HepG2 (cell line): ENCODE data around the gene COL9A2. TPM values are rescaled to one million over a fixed set of nuclear protein-coding genes. Genes with fewer than 3 reads are reported as not detected.

Source experiments
- BCL3 ChIP-seq: sonication (generic); formaldehyde crosslinking; IDR thresholded peaks from 2 replicates; pipeline ENCODE4 v1.5.1; 2020; ENCODE audit warnings: mild to moderate bottlenecking, missing genetic modification reagents, moderate library complexity
- BRF2 ChIP-seq: sonication (generic); formaldehyde crosslinking; IDR thresholded peaks from 2 replicates; pipeline ENCODE4 v1.8.1; 2022; ENCODE audit warnings: mild to moderate bottlenecking, missing genetic modification reagents
- EED ChIP-seq: sonication (generic); formaldehyde crosslinking; IDR thresholded peaks from 2 replicates; pipeline ENCODE4 v1.5.0; 2020; ENCODE audit warnings: mild to moderate bottlenecking, missing genetic modification reagents
- FOXO1 ChIP-seq: sonication (generic); formaldehyde crosslinking; IDR thresholded peaks from 2 replicates; pipeline ENCODE4 v1.4.0; 2020; ENCODE audit warnings: missing genetic modification reagents
- HDAC1 ChIP-seq: sonication (generic); formaldehyde crosslinking; IDR thresholded peaks from 2 replicates; pipeline ENCODE4 v1.5.1; 2020; ENCODE audit warnings: mild to moderate bottlenecking, missing genetic modification reagents
- NBN ChIP-seq: fragments of 450-650 bp; conservative IDR thresholded peaks from 2 replicates; pipeline ENCODE4 v1.6.1; 2017
- PHB2 ChIP-seq: fragments of 450-650 bp; IDR thresholded peaks from 2 replicates; pipeline ENCODE4 v1.6.1; 2018; ENCODE audit not compliant: partially characterized antibody
- REL ChIP-seq: sonication (generic); formaldehyde crosslinking; conservative IDR thresholded peaks from 2 replicates; pipeline ENCODE4 v1.8.0; 2022; ENCODE audit warnings: mild to moderate bottlenecking, missing genetic modification reagents, moderate library complexity
- RXRA ChIP-seq: sonication (generic); formaldehyde crosslinking; IDR thresholded peaks from 2 replicates; pipeline ENCODE4 v1.5.1; 2020; ENCODE audit warnings: missing genetic modification reagents
- SOX13 ChIP-seq, 3 experiments: fragments of 450-650 bp in 1 of 3; sonication (generic) in 1 of 3; formaldehyde crosslinking in 1 of 3; IDR thresholded peaks in 2 of 3; conservative IDR thresholded peaks in 1 of 3; 2 replicates each; pipeline versions ENCODE4 v1.5.0 to v1.6.1; 2016 to 2020; ENCODE audit warnings: antibody characterized with exemption in 1 of 3, mild to moderate bottlenecking in 1 of 3, missing compliant biosample characterization in 1 of 3, missing genetic modification reagents in 1 of 3, moderate library complexity in 1 of 3
- SOX5 ChIP-seq: IDR thresholded peaks from 2 replicates; pipeline ENCODE4 v1.6.1; 2016; ENCODE audit warnings: borderline replicate concordance
- SP5 ChIP-seq: IDR thresholded peaks from 2 replicates; pipeline ENCODE4 v1.6.1; 2016; ENCODE audit warnings: low read depth, borderline replicate concordance
- SRSF4 ChIP-seq: fragments of 200-400 bp; formaldehyde crosslinking; IDR thresholded peaks from one replicate; pipeline ENCODE4 v1.6.1; 2018; ENCODE audit warnings: mild to moderate bottlenecking, low read depth, low read length, moderate library complexity; ENCODE audit not compliant: poor library complexity, severe bottlenecking
- TCF7 ChIP-seq: sonication (generic); IDR thresholded peaks from 2 replicates; pipeline ENCODE4 v1.6.1; 2016; ENCODE audit warnings: antibody characterized with exemption, low read depth
- UBTF ChIP-seq: sonication (generic); formaldehyde crosslinking; IDR thresholded peaks from 2 replicates; pipeline ENCODE4 v1.4.0; 2020; ENCODE audit warnings: mild to moderate bottlenecking, missing genetic modification reagents
- WIZ ChIP-seq: sonication (generic); formaldehyde crosslinking; IDR thresholded peaks from 2 replicates; pipeline ENCODE4 v1.5.1; 2020; ENCODE audit warnings: mild to moderate bottlenecking, missing genetic modification reagents
- ZFP91 ChIP-seq: sonication (generic); formaldehyde crosslinking; IDR thresholded peaks from 2 replicates; pipeline ENCODE4 v1.9.0; 2022; ENCODE audit warnings: missing genetic modification reagents, mild to moderate bottlenecking, borderline replicate concordance
- ZFX ChIP-seq: sonication (generic); formaldehyde crosslinking; IDR thresholded peaks from 2 replicates; pipeline ENCODE4 v1.4.0; 2020; ENCODE audit warnings: mild to moderate bottlenecking, low read depth, missing genetic modification reagents, moderate library complexity
- ZNF562 ChIP-seq: sonication (generic); formaldehyde crosslinking; IDR thresholded peaks from 2 replicates; pipeline ENCODE4 v1.8.0; 2022; ENCODE audit warnings: missing genetic modification reagents, borderline replicate concordance
- ZNF564 ChIP-seq: sonication (generic); formaldehyde crosslinking; IDR thresholded peaks from 2 replicates; pipeline ENCODE4 v1.8.1; 2023; ENCODE audit warnings: mild to moderate bottlenecking, missing genetic modification reagents
- ZSCAN20 ChIP-seq: sonication (generic); formaldehyde crosslinking; IDR thresholded peaks from 2 replicates; pipeline ENCODE4 v1.4.0; 2020; ENCODE audit warnings: missing genetic modification reagents, mild to moderate bottlenecking, borderline replicate concordance
- polyA plus RNA-seq, 8 experiments: library from polyadenylated mRNA; depleted of rRNA in 3 of 8; stranded (reverse) in 7 of 8; unstranded in 1 of 8; fragments of >200 nt; fragmentation: Illumina TruSeq in 4 of 8; extraction: Trizol in 4 of 8; gene quantifications; 2 replicates each; pipeline versions ENCODE4 v1.2.1 to v1.2.3, GENCODE V29; 2011 to 2016; ENCODE audit warnings: low read depth in 4 of 8, missing spikeins in 1 of 8, mixed read lengths in 1 of 8; ENCODE audit not compliant: insufficient read depth in 1 of 8
- total RNA-seq, 5 experiments: library from RNA; depleted of rRNA; stranded (reverse); fragments of >200 nt; fragmentation: Illumina TruSeq; extraction: Trizol; gene quantifications; 2 replicates each; pipeline ENCODE4 v1.2.3, GENCODE V29; 2016; ENCODE audit warnings: low read depth in 1 of 5

COL9A2 gene
- total and polyA plus RNA-seq, 2 of the 13 experiments (the other 11 are each of a cell fraction or from before 2014, with no cell fraction given): 20.2 to 26.9 TPM

GRCh38 chr1:40313958-40314720 is 2.9 kb downstream of the COL9A2 start (continued):
- TF ChIP-seq SOX13 (IDR thresholded peaks at IDR 0.05) (no peak), SOX13 (CRISPR knock-in tag; conservative IDR thresholded peaks at IDR 0.05 in 1 of 2, IDR thresholded peaks at IDR 0.05 in 1 of 2) (peak in 1 of 2 experiments; percentile 54; a peak in 2 of 4 replicates), TCF7 (no peak), REL (no peak), BRF2 (CRISPR knock-in tag) (no peak), UBTF (CRISPR knock-in tag) (no peak), SP5 (CRISPR knock-in tag) (no peak), WIZ (CRISPR knock-in tag) (no peak), PHB2 (no peak), ZNF564 (no peak), ZSCAN20 (CRISPR knock-in tag) (no peak), SOX5 (peak; percentile 28; the same call in 1 of the 2 replicates), HDAC1 (CRISPR knock-in tag) (0 out of 2 replicates have a peak, but pooled peaks have one; percentile 9), ZNF562 (CRISPR knock-in tag) (no peak), ZFX (CRISPR knock-in tag) (peak; percentile 5; the same call in 1 of the 2 replicates), EED (0 out of 2 replicates have a peak, but pooled peaks have one; percentile 46), NBN (no peak), ZFP91 (CRISPR knock-in tag) (no peak), FOXO1 (CRISPR knock-in tag) (no peak), BCL3 (CRISPR knock-in tag) (no peak), SRSF4 (no peak), RXRA (CRISPR knock-in tag) (0 out of 2 replicates have a peak, but pooled peaks have one; percentile 14)
